GM19238 (cell line): ENCODE data around the gene TNS3.

Experiments used
- DNase-seq: peaks from one replicate; pipeline ENCODE4 v3.0.0; 2011; ENCODE audit warnings: low spot score; ENCODE audit not compliant: insufficient read length

TNS3 gene

GRCh38 chr7:47313564-47313963 lies 268.3 kb downstream of the TNS3 start:
- no peak for DNase-seq

- no peak for DNase-seq
Measured at GRCh38 chr7:47311891-47312290, 270.0 kb downstream of the TNS3 start.

GRCh38 chr7:47310020-47310419 lies 271.9 kb downstream of the TNS3 start:
- DNase-seq, result no peak

DNA sequence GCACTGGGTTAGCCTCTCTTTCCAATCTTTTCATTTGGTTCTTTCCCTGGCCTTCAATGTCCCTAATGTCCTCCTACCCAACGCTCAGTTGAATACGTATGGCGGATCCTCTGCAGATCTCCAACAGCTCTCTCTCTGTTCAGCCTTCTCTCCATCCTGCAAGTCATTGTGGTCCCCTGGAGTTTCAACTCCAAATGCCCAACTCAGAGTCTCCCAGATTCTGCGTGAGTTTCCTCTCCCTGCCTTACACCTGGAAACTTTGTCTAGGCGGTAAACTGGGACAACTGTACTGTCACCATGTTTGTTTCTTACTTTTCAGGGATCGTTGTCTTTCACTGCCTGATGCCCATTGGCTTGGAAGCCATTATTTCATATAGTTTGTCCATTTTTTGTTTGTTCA lies 273.1 kb downstream of the TNS3 start:
- no peak for DNase-seq

DNA sequence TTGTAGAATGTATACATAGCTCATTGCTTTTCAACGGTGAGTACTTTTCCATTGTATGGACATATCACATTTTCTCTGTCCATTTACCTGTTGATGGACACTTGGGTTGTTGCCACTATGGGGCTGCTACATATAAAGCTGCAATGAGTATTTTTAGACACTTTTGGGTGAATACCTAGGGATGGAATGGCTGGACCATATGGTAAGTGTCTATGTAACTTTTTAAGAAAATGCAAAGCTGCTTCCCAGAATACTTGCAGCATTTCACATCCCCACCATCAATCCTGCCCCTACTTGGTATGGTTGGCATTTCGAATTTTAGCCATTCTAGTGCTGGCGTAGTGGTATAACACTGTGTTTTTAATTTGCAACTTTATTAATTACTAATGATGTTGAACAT lies 274.6 kb downstream of the TNS3 start:
- no peak for DNase-seq

GRCh38 chr7:47304727-47305719 lies 276.9 kb downstream of the TNS3 start:
- DNase-seq, result no peak

DNA sequence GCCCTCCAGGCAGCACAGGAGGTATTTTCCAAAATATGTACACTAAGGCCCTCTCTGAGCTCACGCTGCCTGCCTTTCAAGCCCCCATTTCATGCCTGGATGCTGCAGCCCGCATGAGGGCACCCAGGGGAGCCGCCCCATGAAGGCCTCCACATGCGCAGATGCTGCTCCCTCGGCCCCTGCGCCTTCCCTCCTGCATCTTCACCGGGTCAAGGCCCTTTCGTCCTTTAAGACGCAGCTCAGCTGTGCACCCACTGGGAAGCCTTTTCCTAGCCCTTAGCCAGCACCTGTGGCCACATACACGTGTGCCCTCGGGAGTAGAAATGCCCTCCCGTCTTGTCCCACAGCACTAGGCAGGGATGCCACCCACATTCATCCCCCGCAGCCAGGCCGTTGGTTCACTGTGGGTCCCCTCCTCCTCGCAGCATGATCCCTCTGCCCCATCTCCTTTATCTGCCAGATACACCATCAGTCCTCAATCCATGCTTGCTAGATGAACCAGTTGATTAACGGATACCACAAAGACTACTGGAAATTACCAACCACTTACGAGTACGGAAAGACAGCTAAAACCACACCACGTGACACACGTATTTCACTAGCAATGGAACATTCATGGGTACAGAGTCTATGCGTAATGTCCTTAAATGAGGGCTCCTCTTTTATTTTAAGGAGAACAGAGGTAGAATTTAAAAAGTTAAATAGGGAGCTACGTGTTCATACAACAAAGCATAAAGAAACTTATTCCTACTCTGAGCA lies 278.0 kb downstream of the TNS3 start:
- no peak for DNase-seq

DNA sequence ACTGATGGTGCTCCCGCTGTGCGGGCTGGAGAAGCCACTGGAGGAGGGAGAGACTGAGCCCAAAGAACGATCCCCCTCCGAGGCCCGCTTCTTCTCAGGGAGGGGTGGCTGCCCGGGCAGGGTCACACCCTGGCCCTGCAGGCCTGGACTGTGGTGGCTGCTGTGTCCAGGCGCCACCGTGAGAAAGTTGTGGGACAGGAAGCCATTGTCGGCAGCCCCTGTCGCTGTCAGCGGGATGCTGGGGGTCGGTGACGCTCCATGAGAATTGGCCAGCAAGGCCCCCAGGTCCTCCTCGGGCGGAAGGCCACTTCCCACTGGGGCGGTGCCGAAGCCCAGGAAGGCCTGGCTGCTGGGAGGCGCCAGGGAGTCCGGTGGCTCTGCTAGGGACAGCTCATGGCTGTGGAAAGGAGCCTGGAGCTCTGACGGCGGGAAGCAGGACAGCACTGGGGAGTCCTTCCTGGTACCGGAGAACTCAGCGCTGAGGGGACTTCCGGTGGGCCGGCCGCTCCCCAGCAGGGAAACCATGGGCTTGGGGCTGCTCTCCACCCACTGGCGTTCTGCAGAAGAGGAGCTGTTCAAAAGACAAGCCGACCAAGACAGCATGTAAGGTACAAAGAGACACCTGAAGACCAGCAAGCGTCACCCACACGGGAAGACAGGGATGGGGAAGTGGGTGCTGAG lies 278.8 kb downstream of the TNS3 start:
- no peak for DNase-seq

DNA sequence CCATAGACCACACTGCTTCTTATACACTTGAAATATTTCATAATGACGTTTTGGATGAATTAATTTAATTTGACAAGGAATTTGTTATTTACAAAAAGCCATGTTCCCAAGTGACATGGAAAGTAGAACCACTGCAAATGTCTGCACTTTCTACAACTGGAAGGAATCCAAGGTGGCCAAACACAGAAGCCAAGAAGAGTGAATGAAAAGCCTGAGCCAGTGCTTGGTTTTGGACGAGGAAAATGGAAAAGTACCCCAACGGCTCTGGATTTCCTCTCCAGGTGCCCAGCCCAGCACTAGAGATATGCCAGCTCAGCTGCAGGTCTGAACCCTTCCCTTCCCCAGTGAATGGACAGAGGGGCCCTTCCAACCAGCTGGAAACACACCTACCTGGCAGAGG lies 279.4 kb downstream of the TNS3 start:
- DNase-seq, result no peak

GRCh38 chr7:47301657-47302295 lies 280.1 kb downstream of the TNS3 start:
- DNase-seq, result no peak

DNA sequence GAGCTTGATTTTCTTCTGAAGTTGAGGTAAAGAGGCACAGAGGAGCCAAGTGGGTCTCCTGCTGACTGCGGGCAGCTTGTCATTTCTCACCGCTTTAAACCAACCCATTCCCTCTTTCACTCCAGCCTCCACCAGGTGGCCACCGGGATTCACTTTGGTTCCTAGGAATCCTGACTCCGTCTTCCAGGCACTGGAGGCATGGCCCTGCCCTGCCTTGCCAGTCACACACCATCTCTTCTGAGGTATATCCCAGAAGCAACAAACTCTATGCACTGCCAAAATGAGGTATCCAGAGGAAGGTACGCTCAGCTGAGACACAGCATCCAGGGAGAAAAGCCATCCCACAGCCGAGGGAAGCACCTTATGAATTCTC lies 280.8 kb downstream of the TNS3 start:
- no peak for DNase-seq

DNA sequence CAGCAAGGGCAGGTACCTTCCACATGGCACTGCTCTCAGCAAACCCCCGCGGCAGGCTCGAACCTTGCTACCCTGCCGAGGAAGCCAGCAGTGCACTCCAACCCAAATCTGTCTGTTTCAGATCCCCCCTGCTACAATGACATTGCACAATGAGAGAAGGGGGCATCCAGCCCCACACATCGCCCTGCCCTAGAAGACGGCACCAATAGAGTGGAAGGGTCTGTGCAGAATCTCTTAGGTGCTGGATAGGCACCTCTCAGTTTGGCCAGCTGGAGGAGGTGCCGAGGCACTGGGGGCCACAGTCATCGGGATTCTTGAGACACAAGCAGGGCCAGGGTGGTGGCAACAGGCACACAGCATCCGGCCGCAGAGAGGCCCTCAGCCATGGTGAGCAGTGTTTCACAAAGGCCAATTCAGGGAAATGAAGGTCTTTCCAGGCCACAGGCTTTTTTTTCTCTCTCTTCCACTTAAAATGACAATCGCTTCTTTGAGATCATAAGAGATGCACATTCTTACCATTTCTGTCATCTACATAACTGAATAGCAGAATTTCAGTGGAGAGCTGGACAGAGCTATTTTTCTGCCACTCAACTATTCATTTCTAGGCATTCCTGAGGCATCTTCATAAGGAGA lies 281.3 kb downstream of the TNS3 start:
- no peak for DNase-seq

DNA sequence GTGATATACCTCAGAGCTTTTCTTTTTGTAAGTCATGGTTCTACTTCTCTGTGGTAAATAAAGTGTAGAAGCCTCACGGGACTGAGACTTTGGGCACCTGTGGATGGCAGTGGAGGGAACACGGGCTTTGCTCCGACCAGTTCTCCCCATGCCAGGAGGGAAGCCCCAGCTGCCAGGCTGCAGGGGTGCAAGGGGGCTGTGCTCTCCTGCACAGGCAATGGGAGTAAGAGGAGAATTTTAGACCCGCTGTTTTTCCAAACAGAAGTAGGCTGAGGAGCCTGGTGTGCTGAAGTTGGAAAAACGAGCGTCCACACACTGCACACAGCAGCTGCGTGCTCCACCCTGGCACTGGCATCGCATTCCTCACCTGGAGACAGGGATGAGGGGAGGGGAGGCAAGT lies 282.4 kb downstream of the TNS3 start:
- DNase-seq, result no peak

DNA sequence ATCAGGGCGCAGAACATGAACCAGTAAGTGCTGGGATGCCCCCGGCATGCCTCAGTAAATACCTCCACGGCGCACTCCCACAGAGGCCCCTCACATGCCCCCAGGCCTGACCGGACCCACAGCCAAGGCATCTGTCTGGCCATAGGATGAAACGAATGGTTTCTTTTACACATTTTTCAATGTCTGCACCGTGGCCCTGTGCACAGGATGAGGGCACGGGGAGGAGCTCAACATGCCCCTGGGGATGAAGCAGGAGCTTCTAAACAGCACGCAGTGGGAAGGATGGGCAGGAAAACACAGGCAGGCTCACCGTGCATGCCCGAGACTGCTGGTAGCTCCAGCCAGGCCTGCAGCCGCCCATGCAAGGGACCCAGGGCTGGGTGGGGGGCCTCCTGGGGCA lies 283.3 kb downstream of the TNS3 start:
- no peak for DNase-seq

GRCh38 chr7:47297120-47297519 lies 284.8 kb downstream of the TNS3 start:
- no peak for DNase-seq

- DNase-seq, result no peak
Measured at GRCh38 chr7:47295606-47296005, 286.3 kb downstream of the TNS3 start.

- DNase-seq, result no peak
Measured at GRCh38 chr7:47294556-47295222, 287.2 kb downstream of the TNS3 start.

- no peak for DNase-seq
Measured at GRCh38 chr7:47293884-47294555, 287.9 kb downstream of the TNS3 start.

- DNase-seq, result no peak
Measured at GRCh38 chr7:47292832-47293309, 289.0 kb downstream of the TNS3 start.
